PC-3 (cell line): Measurements from ENCODE around the gene POU2F1.
"Not testable (repeated sequence)": the region's sequence is repeated elsewhere in the genome, so short reads cannot be mapped to it uniquely, and the experiment has no call there.

Source experiments
- EZH2 ChIP-seq: fragments of 300-600 bp; sonication (generic); IDR thresholded peaks from one replicate; pipeline ENCODE4 v1.6.1; 2017; ENCODE audit warnings: antibody characterized with exemption, mild to moderate bottlenecking, low read length; ENCODE audit not compliant: unreplicated experiment
- EZH2phosphoT487 ChIP-seq: fragments of 300-600 bp; sonication (generic); IDR thresholded peaks from 2 replicates; pipeline ENCODE4 v1.6.1; 2018; ENCODE audit warnings: mild to moderate bottlenecking, antibody characterized with exemption, low read length, borderline replicate concordance
- TF ChIP-seq, protein P1 (sequence below): fragments of 300-600 bp; sonication (generic); conservative IDR thresholded peaks from 2 replicates; pipeline ENCODE4 v1.5.1; 2017; ENCODE audit warnings: antibody characterized with exemption, low read depth, mild to moderate bottlenecking, low read length

- TF ChIP-seq, protein P1, sequence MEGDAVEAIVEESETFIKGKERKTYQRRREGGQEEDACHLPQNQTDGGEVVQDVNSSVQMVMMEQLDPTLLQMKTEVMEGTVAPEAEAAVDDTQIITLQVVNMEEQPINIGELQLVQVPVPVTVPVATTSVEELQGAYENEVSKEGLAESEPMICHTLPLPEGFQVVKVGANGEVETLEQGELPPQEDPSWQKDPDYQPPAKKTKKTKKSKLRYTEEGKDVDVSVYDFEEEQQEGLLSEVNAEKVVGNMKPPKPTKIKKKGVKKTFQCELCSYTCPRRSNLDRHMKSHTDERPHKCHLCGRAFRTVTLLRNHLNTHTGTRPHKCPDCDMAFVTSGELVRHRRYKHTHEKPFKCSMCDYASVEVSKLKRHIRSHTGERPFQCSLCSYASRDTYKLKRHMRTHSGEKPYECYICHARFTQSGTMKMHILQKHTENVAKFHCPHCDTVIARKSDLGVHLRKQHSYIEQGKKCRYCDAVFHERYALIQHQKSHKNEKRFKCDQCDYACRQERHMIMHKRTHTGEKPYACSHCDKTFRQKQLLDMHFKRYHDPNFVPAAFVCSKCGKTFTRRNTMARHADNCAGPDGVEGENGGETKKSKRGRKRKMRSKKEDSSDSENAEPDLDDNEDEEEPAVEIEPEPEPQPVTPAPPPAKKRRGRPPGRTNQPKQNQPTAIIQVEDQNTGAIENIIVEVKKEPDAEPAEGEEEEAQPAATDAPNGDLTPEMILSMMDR: not testable (repeated sequence)
- TF ChIP-seq EZH2phosphoT487, EZH2: not testable (repeated sequence)
Observed at GRCh38 chr1:167245168-167245567, 24.5 kb downstream of the POU2F1 start.
